IMR-90 (cell line): Measurements from ENCODE around the gene ANKDD1B. TPM values are rescaled to one million over a fixed set of nuclear protein-coding genes. Genes with fewer than 3 reads are reported as not detected.

Source experiments
- ATAC-seq: fragments of 200-7000 bp; cut with Tn5 transposase; 2 replicates; pipeline ENCODE4 v1.9.1; 2020; ENCODE audit warnings: low read depth, mild to moderate bottlenecking, moderate library complexity
- BruUV-seq: library from RNA; stranded (reverse); fragments of 400-500 nt; replicated peaks from 2 replicates; lab custom pipeline; 2021; lab: Mats Ljungman, UMichigan
- CTCF ChIA-PET: fragments of 300-600 bp; formaldehyde crosslinking; extraction: SDS; loops from one replicate; lab custom pipeline; 2021; ENCODE audit warnings: antibody characterized with exemption; lab: Yijun Ruan, JAX
- POLR2A ChIA-PET: fragments of 300-600 bp; sonication (Branson Sonifier 250); formaldehyde crosslinking; loops from one replicate; lab custom pipeline; 2022; ENCODE audit warnings: antibody characterized with exemption; ENCODE audit not compliant: unreplicated experiment; lab: Charles Lee
- DNase-seq: peaks from one replicate; pipeline ENCODE4 v3.0.0; 2013
- H2AFZ ChIP-seq: replicated peaks from 2 replicates; pipeline ENCODE3; 2013; ENCODE audit warnings: low read length, mild to moderate bottlenecking; ENCODE audit not compliant: poor library complexity
- H2AK5ac ChIP-seq: 2 replicates; pipeline ENCODE4 v1.6.1; 2013; ENCODE audit warnings: low read depth, low read length, inconsistent platforms
- H2AK9ac ChIP-seq: replicated peaks from 2 replicates; pipeline ENCODE3; 2013; ENCODE audit warnings: mild to moderate bottlenecking, low read depth, low read length, moderate library complexity; ENCODE audit not compliant: poor library complexity
- H2BK120ac ChIP-seq: 2 replicates; pipeline ENCODE4 v1.6.1; 2013; ENCODE audit warnings: low read depth, low read length, inconsistent platforms
- H2BK15ac ChIP-seq: 3 replicates; pipeline ENCODE4 v1.6.1; 2013; ENCODE audit warnings: low read depth, low read length, inconsistent platforms
- H2BK20ac ChIP-seq: 2 replicates; pipeline ENCODE4 v1.6.1; 2013; ENCODE audit warnings: low read depth, mild to moderate bottlenecking, inconsistent platforms, low read length, moderate library complexity
- H2BK5ac ChIP-seq: 2 replicates; pipeline ENCODE4 v1.6.1; 2013; ENCODE audit warnings: mild to moderate bottlenecking, low read depth, low read length, inconsistent platforms; ENCODE audit not compliant: poor library complexity, severe bottlenecking
- H3K14ac ChIP-seq: replicated peaks from 2 replicates; pipeline ENCODE4 v1.6.1; 2013; ENCODE audit warnings: low read depth, low read length, inconsistent platforms
- H3K18ac ChIP-seq: 2 replicates; pipeline ENCODE4 v1.6.1; 2013; ENCODE audit warnings: low read depth, low read length, control low read depth
- H3K23ac ChIP-seq: 2 replicates; pipeline ENCODE4 v1.6.1; 2013; ENCODE audit warnings: low read depth, low read length, inconsistent platforms
- H3K27ac ChIP-seq: 2 replicates; pipeline ENCODE4 v1.5.1; 2013; ENCODE audit warnings: mild to moderate bottlenecking, control low read depth, low read length; ENCODE audit not compliant: insufficient read depth
- H3K27me3 ChIP-seq: 2 replicates; pipeline ENCODE4 v1.6.1; 2013; ENCODE audit warnings: low read length; ENCODE audit not compliant: control insufficient read depth, insufficient read depth
- H3K36me3 ChIP-seq: 2 replicates; pipeline ENCODE4 v1.6.1; 2013; ENCODE audit warnings: low read length, mixed read lengths; ENCODE audit not compliant: control insufficient read depth, insufficient read depth
- H3K4ac ChIP-seq: 2 replicates; pipeline ENCODE4 v1.6.1; 2013; ENCODE audit warnings: low read depth, low read length, inconsistent platforms
- H3K4me1 ChIP-seq: 2 replicates; pipeline ENCODE4 v1.6.1; 2013; ENCODE audit warnings: low read length, mixed read lengths; ENCODE audit not compliant: control insufficient read depth, insufficient read depth
- H3K4me2 ChIP-seq: 2 replicates; pipeline ENCODE4 v1.6.1; 2013; ENCODE audit warnings: low read depth, mild to moderate bottlenecking, control low read depth, low read length, moderate library complexity
- H3K4me3 ChIP-seq: 2 replicates; pipeline ENCODE4 v1.5.1; 2013; ENCODE audit warnings: low read depth, mild to moderate bottlenecking, control low read depth, low read length, moderate library complexity; ENCODE audit not compliant: insufficient read depth
- H3K56ac ChIP-seq: 2 replicates; pipeline ENCODE4 v1.6.1; 2013; ENCODE audit warnings: low read length, inconsistent platforms; ENCODE audit not compliant: insufficient read depth; ENCODE audit errors: extremely low read depth
- H3K79me1 ChIP-seq, 2 experiments: 2 replicates each; pipeline ENCODE4 v1.6.1; 2013; ENCODE audit warnings: low read length in 2 of 2, inconsistent platforms in 1 of 2, low read depth in 1 of 2
- H3K9ac ChIP-seq: 2 replicates; pipeline ENCODE4 v1.6.1; 2013; ENCODE audit warnings: low read depth, low read length, control low read depth
- H3K9me1 ChIP-seq: 2 replicates; pipeline ENCODE4 v1.6.1; 2013; ENCODE audit warnings: low read length, inconsistent platforms; ENCODE audit not compliant: insufficient read depth
- H3K9me3 ChIP-seq: 2 replicates; pipeline ENCODE4 v1.6.1; 2013; ENCODE audit warnings: low read length; ENCODE audit not compliant: control insufficient read depth, insufficient read depth
- H4K20me1 ChIP-seq: 2 replicates; pipeline ENCODE4 v1.6.1; 2013; ENCODE audit warnings: low read length, inconsistent platforms; ENCODE audit not compliant: insufficient read depth
- H4K5ac ChIP-seq: 2 replicates; pipeline ENCODE4 v1.6.1; 2013; ENCODE audit warnings: mild to moderate bottlenecking, low read depth, low read length, control low read depth
- H4K8ac ChIP-seq, 2 experiments: 2 replicates each; pipeline ENCODE4 v1.6.1; 2013; ENCODE audit warnings: low read depth in 2 of 2, low read length in 2 of 2, control low read depth in 1 of 2, inconsistent platforms in 1 of 2
- H4K91ac ChIP-seq: 2 replicates; pipeline ENCODE4 v1.6.1; 2013; ENCODE audit warnings: low read depth, low read length, inconsistent platforms; ENCODE audit not compliant: insufficient read depth
- BHLHE40 ChIP-seq: fragments of 150-350 bp; IDR thresholded peaks from 2 replicates; pipeline ENCODE4 v1.6.1; 2016; ENCODE audit warnings: mild to moderate bottlenecking, low read depth, low read length
- CEBPB ChIP-seq: IDR thresholded peaks from 2 replicates; pipeline ENCODE4 v1.6.1; 2012; ENCODE audit warnings: low read depth, low read length, improper control_type of control experiment
- CHD1 ChIP-seq: IDR thresholded peaks from 2 replicates; pipeline ENCODE4 v1.6.1; 2012; ENCODE audit warnings: low read depth, low read length, improper control_type of control experiment
- CTCF ChIP-seq: conservative IDR thresholded peaks from 2 replicates; pipeline ENCODE4 v1.5.1; 2012; ENCODE audit warnings: mild to moderate bottlenecking, low read depth, low read length, improper control_type of control experiment
- FOS ChIP-seq: fragments of 150-350 bp; IDR thresholded peaks from 2 replicates; pipeline ENCODE4 v1.6.1; 2016; ENCODE audit warnings: low read depth, low read length
- MAFK ChIP-seq: IDR thresholded peaks from 2 replicates; pipeline ENCODE4 v1.6.1; 2012; ENCODE audit warnings: low read depth, low read length, improper control_type of control experiment
- MXI1 ChIP-seq: IDR thresholded peaks from 2 replicates; pipeline ENCODE4 v1.6.1; 2012; ENCODE audit warnings: low read depth, mild to moderate bottlenecking, low read length, moderate library complexity, borderline replicate concordance
- POLR2A ChIP-seq: IDR thresholded peaks from 2 replicates; pipeline ENCODE4 v1.6.1; 2012; ENCODE audit warnings: mild to moderate bottlenecking, low read depth, low read length
- RAD21 ChIP-seq: IDR thresholded peaks from 2 replicates; pipeline ENCODE4 v1.6.1; 2012; ENCODE audit warnings: low read length, improper control_type of control experiment
- RFX5 ChIP-seq: IDR thresholded peaks from 2 replicates; pipeline ENCODE4 v1.8.0; 2012; ENCODE audit warnings: low read depth, mild to moderate bottlenecking, low read length, moderate library complexity
- SMC3 ChIP-seq: fragments of 150-350 bp; IDR thresholded peaks from 2 replicates; pipeline ENCODE4 v1.6.1; 2016; ENCODE audit warnings: low read depth, mild to moderate bottlenecking, antibody characterized with exemption, low read length, moderate library complexity
- WGBS, 2 experiments: methylation state at CpG; one replicate each; pipeline versions ENCODE4 v1.1.5 to v1.1.7; 2013; ENCODE audit warnings: missing lambda C conversion rate in 2 of 2; ENCODE audit not compliant: insufficient read length in 1 of 2; ENCODE audit errors: extremely low coverage in 2 of 2; 5-methylcytosine and 5-hydroxymethylcytosine counted together
- dilution Hi-C: fragments of 300-500 bp; cut with HindIII; formaldehyde crosslinking; loops from one replicate; pipeline ENCODE4 v1.14.3; 2018; ENCODE audit warnings: low sequenced_read_pairs; ENCODE audit not compliant: unreplicated experiment
- in situ Hi-C: fragments of 300-500 bp; cut with MboI; formaldehyde crosslinking; loops from 3 replicates; pipeline ENCODE4 v1.14.3; 2019; ENCODE audit warnings: low sequenced_read_pairs, inconsistent platforms, mixed read lengths
- intact Hi-C: fragments of 100-400 bp; cut with micrococcal nuclease; formaldehyde crosslinking; loops from 2 replicates; pipeline ENCODE4 v1.10.0; 2022
- polyA plus RNA-seq, 3 experiments: library from polyadenylated mRNA; depleted of rRNA; stranded (reverse); fragments of >200 nt; gene quantifications; 2 replicates each; pipeline ENCODE4 v1.2.3, GENCODE V29; 2012; ENCODE audit warnings: low replicate concordance in 1 of 3
- total RNA-seq: library from RNA; depleted of rRNA; stranded (reverse); fragments of >200 nt; gene quantifications from 2 replicates; pipeline ENCODE4 v1.2.3, GENCODE V29; 2012

The ANKDD1B gene
- total and polyA plus RNA-seq, 2 of the 4 experiments (the other 2 are of a cell fraction), result 0.24 TPM; not detected in 1

GRCh38 chr5:75601567-75601966, 9.7 kb upstream of the ANKDD1B start:
- peak overlapping the region; percentile 74; the same call in 1 of the 2 replicates for H2BK20ac ChIP-seq
- H3K4ac ChIP-seq, result peak overlapping the region; percentile 76
- peaks cover 13% of the 10 kb centered on the region for H3K4me1 ChIP-seq
- H4K8ac ChIP-seq, result peak overlapping the region in 1 of 2 experiments; percentile 7; a peak in 1 of 4 replicates
- intact Hi-C loops (loop anchor here (5.0 to 10.0 kb wide), 2 partner anchors 81 to 367 kb away; partner anchors contain the start of gene ANKRD31), dilution Hi-C loops (no loop called here), in situ Hi-C loops (no loop called here)
- H3K18ac ChIP-seq, result peak overlapping the region; percentile 73; the same call in 1 of the 2 replicates
- BruUV-seq, result no TSS peak
- DNase-seq, result peak; percentile 61
- WGBS, 2 experiments, result 100% methylated on average over 1 of the region's 1 CpG; no CpG with 5 or more reads in 1 of the 2 experiments
- H3K27ac ChIP-seq, result peak overlapping the region; percentile 55
- H3K9me3 ChIP-seq, result no peaks in the 10 kb centered on the region
- no peak overlapping the region for H3K4me3 ChIP-seq
- H2BK120ac ChIP-seq, result peak overlapping the region; percentile 69
- no peak overlapping the region; the same call in 1 of the 2 replicates for H3K9ac ChIP-seq
- H3K79me1 ChIP-seq, result peaks cover 4 to 15% of the 10 kb centered on the region in 2 experiments; a peak in 2 of 4 replicates
- no peaks in the 10 kb centered on the region for H4K20me1 ChIP-seq
- H3K56ac ChIP-seq, result no peak overlapping the region; the same call in 1 of the 2 replicates
- H3K36me3 ChIP-seq, result no peaks in the 10 kb centered on the region
- peak overlapping the region; percentile 40 for H4K91ac ChIP-seq
- H3K14ac ChIP-seq, result peak overlapping the region; percentile 69
- peak; percentile 10 for ATAC-seq
- CTCF ChIA-PET, result interaction anchor here (0.7 to 1.3 kb wide), 2 partner anchors 20 to 80 kb away, joined by 3 to 4 read pairs; no protein-coding TSS in a partner anchor
- no peak overlapping the region; the same call in 1 of the 2 replicates for H3K4me2 ChIP-seq
- H4K5ac ChIP-seq, result peak overlapping the region; percentile 67; the same call in 1 of the 2 replicates
- H3K23ac ChIP-seq, result peak overlapping the region; percentile 40; the same call in 1 of the 2 replicates
- H3K9me1 ChIP-seq, result 0 out of 2 replicates have a peak, but pooled peaks cover 6% of the 10 kb centered on the region
- POLR2A ChIA-PET, result no interaction called here
- no peak overlapping the region for H2BK15ac ChIP-seq
- H2BK5ac ChIP-seq, result peak overlapping the region; percentile 91
- no peak overlapping the region for H2AK9ac ChIP-seq
- no peak for TF ChIP-seq SMC3
- TF ChIP-seq BHLHE40, result no peak
- no peak for TF ChIP-seq MXI1
- no peak for TF ChIP-seq FOS
- no peak for TF ChIP-seq MAFK
- no peak for TF ChIP-seq CTCF
- no peak for TF ChIP-seq CHD1
- no peak for TF ChIP-seq CEBPB
- TF ChIP-seq RAD21, result no peak
- TF ChIP-seq RFX5, result no peak
- TF ChIP-seq POLR2A, result no peak
- H3K27me3 ChIP-seq, result no peaks in the 10 kb centered on the region
- peak overlapping the region; percentile 37 for H2AK5ac ChIP-seq
- no peak overlapping the region for H2AFZ ChIP-seq
